Activated CD4-positive, CD25-positive, alpha-beta regulatory T cell treated with anti-CD3 and anti-CD28 coated beads, Interleukin-2, amount 50 U/mL, for 16 hours (primary cell): Measurements from ENCODE around the gene HRCT1.
"Not testable (repeated sequence)": the region's sequence is repeated elsewhere in the genome, so short reads cannot be mapped to it uniquely, and the experiment has no call there.

Experiments
- DNase-seq: peaks from one replicate; pipeline ENCODE4 v3.0.0-alpha.2; 2020; ENCODE audit warnings: low read depth, low spot score

HRCT1 gene

DNA sequence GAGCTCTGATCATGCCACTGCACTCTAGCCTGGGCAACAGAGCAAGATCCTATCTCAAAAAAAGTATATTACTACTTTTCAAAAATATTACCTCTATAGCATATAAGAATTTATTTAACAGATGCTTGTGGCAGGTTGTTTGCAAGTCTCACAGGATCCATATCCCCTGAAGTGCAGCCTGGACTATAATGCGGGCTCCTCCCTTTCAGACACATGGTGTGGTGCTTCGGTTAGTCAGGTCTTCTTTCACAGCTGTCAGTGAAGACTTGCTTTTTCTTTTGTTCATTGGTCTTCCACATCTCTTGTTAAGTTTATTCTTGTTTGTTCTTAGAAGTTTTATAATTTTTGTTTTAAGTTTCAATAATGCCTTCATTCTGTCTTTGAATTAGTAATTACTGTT is 9.4 kb upstream of the HRCT1 start:
- no peak for DNase-seq

DNA sequence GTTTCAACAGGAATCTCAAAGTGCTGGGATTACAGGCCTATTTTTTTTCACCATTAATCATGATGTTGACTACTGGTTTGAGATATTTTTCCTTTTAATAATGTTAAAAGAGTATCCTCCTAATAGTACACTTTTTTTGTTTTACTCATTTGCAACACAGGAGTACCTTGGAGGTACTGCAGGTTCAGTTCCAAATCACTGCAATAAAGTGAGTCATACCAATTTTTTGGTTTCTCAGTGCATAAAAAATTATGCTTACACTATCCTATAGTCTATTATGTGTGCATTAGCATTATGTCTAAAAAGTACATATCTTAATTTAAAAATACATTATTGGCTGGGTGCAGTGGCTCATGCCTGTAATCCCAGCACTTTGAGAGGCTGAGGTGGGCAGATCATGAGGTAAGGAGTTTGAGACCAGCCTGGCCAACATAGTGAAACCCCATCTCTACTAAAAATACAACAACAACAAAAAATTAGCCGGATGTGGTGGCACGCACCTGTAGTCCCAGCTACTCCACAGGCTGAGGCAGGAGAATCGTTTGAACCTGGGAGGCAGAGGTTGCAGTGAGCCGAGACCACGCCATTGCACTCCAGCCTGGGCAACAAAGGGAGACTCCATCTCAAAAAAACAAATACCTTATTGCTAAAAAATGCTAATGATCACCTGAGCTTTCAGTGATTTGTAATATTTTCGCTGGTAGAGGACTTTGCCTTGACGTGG is 8.5 kb upstream of the HRCT1 start:
- DNase-seq = not testable (repeated sequence)

DNA sequence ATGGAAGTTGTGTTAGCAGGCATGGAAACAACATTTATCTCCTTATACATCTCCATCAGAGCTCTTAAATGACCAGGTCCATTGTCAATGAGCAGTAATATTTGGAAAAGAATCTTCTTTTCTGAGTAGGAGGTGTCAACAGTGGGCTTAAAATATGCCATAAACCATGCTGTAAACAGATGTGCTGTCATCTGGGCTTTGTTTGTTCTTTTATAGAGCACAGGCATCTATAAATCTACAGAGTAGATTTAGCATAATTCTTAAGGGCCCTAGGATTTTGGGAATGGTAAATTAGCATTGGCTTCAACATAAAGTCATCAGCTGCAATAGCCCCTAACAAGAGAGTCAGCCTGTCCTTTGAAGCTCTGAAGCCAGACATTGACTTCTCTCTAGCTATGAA is 7.7 kb upstream of the HRCT1 start:
- DNase-seq = no peak

DNA sequence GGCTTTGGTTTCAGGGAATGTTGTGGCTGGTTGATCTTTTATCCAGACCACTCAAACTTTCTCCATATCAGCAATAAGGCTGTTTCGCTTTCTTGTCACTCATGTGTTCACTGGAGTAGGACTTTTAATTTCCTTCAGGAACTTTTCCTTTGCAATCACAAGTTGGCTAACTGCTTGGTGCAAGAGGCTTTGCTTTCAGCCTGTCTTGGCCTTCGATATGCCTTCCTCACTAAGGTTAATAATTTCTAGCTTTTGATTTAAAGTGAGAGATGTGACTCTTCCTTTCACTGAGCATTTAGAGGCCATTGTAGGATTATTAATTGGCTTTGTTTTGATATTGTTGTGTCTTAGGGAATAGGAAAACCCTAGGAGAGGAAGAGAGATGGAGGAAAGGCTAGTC is 7.0 kb upstream of the HRCT1 start:
- no peak for DNase-seq

DNA sequence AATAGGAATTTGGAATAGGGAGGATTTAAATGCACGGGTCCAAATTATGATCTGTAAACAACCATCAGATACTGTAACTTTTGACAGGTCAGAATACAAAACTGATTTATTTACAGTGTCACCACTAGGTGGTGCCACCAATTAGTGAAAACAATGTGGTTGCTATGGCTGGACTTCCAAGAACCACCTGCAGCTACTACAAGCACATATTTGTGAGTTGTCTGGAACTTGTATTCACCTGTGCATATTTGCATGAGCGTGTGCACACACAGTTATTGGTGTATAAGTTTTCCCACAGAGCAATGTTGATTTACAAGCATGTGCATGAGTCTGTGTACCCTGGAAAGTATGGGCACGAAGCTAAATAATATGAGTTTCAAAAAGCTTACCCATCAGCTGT is 3.0 kb upstream of the HRCT1 start:
- no peak for DNase-seq

DNA sequence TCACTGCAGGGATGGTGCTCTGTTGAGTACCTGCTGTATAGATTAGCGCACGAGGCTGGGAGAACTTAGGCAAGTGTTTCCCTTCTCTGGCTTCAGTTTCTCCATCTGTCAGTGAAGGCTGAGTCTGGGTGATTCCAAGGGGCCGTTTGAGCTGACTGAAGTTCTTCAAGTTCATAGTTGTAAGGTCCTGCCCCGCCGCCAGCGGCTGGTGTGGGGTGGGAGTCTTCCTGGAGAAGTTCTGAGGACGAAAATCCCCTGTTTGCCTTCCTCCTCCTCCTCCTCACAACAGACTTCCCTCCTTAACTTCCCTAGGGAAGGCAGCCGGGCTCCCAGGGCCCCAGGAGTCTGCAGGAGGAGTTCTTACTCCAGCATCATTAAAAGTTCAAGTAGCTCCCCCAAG is 1.7 kb upstream of the HRCT1 start:
- no peak for DNase-seq

DNA sequence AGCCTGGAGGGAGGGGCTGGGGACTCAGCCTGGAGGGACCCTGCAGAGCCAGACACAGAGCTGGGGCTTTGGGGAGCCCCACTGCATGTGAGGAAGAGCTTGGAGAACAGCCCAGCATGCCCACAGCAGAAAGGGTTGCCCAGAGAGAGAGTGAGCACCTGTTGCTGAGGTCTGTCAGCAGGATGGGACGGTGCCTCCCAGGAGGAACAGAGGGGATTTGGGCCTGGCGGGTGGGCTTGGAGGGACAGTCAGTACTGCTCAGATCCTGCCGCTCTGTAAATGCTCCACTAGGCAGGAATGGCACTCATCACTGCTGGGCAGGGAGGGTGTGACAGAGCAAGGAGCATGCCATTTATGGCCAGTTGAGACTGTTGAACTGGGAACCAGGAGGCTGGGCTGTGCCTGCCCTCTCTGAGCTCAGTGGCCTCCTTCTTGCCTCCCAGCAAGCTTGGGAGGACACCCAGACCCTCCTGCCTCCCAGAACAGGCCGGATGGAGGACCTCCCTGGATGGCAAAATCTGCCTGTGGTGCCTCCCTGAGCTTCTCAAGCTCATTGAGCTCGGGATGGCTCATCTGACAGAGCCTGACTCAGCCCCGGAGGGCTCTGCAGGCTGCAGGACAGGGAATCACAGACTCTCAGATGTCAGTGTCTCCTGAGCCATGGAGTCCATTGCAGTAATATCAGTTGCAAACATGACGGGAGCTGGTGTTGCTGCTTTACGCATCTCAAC is 786 bp upstream of the HRCT1 start:
- no peak for DNase-seq

DNA sequence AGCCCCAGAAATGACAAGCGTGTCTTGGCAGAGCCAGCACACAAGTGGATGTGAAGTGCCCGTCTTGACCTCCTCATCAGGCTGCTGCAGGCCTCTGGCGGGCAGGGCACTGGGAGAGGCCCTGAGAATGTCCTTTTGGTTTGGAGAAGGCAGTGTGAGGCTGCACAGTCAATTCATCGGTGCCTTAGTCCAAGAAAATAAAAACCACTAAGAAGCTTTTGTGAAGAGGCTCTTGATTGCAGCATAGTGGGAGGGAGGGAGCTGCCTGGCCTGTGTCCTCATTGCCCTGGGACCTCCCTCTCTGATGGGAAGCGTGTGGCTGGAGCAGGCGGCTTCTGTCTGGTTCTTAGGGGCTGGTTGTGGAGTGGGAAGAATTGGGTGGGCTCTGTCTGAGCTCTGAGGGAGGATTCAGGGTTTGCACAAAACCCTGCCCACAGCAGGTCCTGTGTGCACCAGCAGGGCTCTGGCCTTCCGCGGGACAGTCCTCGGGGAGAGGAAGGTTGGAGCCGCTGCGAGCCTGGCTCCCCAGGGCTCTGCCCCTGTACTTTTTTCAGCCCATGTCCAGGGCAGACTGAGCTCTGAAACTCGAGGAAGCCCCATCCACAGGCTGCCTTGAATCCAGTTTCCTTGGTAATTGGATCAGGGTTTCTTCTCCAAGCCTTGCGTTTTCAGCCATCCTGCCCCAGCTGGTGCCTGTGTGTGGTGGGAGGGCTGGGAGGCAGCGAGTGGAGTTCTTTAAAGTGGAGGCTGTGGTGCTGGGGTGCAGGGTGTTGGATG is 1.1 kb downstream of the HRCT1 start:
- DNase-seq = no peak

DNA sequence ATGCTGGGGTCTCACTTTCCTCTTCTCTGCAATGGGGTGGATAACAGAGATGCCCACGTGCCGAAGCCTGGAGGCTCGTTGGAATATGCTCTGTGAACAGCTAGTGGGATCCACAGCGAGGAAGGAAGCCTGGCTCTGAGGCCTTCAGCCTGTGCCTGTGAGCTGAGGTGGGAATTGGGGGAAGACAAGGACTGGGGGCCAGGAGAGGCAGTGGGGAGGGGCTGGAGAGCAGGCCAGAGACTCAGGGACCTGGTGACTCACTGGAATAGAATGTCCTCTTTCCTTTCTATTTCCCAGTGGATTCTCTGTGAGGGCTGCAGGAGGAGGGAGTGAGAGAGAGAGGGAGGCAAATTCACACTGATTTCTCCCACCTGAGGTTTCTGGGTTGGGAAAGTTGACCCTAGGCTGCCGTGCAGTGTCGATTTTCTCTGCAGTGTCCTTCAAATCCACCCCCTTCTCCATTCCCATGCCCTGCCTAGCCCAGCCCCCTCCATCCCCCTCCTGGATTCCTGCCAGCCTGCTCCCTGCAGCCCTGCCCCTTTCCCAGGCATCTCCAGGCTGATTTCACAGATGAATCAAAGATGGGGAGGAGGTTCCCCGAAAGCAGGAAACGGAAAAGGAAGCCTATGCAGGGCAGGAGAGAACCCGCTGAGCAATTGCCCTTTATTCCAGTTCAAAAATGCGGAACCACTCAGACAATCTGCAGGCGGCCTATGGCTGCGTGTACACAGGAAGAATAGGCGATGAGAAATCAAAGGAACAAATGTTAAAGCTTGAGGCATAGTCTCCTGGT is 1.9 kb downstream of the HRCT1 start:
- DNase-seq = no peak

DNA sequence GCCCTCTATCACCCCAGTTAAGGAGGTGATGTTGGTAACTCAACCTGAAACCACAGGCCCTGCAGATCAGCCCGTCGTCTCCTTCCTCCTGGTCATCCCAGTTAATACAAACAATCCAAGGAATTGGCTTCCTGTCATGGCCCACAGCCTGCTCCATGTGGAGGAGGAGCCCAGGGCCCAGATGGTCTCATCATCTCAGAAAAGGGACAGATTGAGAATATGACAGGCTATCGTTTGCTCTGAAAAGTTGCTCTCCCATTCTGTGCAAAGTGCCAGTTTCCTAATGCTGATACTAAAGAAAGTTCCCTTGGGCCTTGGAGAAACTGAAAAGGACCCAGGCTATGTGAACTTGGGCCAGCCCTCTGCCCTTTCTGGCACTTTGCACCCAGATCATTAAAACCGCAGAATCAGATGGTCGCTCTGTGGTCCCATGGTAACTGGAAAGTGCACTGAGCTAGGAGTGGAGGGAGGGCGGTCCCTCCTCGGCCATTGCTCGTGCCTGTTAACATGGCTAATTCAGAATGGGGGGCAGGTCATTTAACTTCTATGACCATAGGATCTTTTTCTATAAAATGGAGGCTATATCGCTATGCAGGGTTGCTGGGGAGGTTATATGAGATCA is 2.6 kb downstream of the HRCT1 start:
- no peak for DNase-seq

DNA sequence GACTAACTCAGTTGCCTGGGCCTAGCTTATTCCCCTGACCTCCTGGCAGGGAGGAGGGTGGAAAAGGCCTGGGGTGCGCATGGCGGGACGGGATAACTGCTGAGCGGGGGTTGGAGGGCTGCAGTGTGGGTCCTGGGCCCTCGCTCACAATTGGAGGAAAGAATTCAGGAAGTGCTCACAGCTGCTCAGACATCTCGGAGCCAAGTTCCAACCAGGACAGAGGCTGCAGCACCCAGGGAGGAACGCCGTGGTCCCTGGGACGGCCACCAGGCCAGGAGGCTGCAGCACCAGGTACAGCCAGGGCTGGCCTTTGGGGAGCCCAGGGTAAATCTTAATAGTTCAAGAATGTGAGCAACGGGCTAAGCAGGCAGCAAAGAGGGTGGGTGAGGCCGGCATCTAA is 3.3 kb downstream of the HRCT1 start, which contains the start of gene SPAAR:
Gene SPAAR (plus strand): TSS at position 217 of the 400 bp plus-strand sequence. CDS start 974 bp downstream, outside the sequence.
- DNase-seq = no peak

DNA sequence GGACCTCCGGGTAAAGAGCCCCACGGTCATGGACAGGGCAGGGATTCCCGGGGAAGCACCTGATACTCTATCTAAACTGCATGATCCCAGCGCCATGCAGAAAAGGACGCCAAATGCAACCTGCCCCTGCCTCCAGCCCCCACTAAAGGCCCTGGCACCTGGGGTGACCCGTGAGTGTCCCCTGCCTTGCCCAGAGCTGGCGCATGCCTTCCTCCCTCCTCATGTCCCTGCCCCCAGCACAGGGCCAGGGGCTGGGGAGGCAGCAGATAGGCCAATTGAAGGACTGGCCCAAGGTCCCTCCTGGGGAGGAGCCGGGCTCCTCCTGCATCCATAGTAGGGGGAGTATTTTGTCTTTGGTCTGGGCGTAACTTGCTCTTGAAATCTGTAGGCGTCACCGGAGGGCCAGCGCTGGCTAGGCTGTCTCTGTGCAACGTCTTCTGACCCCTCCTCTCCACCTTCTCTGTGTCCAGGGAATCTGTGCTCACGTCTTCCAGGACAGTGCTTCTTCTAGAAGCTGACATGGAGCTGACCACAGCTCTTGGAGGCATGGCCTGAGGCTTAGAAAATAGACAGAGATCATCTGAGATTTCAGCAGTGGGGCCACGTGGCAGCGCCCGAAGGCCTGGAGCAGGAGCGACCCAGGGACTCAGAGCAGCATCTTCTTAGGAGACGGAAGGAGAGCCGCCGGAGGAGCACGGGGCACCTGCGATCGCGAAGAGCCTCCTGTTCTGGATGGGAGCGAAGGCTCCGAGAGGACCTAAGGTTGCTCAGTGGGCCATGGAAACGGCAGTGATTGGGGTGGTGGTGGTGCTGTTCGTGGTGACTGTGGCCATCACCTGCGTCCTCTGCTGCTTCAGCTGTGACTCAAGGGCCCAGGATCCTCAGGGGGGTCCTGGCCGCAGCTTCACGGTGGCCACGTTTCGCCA is 3.9 kb downstream of the HRCT1 start:
- DNase-seq = no peak

DNA sequence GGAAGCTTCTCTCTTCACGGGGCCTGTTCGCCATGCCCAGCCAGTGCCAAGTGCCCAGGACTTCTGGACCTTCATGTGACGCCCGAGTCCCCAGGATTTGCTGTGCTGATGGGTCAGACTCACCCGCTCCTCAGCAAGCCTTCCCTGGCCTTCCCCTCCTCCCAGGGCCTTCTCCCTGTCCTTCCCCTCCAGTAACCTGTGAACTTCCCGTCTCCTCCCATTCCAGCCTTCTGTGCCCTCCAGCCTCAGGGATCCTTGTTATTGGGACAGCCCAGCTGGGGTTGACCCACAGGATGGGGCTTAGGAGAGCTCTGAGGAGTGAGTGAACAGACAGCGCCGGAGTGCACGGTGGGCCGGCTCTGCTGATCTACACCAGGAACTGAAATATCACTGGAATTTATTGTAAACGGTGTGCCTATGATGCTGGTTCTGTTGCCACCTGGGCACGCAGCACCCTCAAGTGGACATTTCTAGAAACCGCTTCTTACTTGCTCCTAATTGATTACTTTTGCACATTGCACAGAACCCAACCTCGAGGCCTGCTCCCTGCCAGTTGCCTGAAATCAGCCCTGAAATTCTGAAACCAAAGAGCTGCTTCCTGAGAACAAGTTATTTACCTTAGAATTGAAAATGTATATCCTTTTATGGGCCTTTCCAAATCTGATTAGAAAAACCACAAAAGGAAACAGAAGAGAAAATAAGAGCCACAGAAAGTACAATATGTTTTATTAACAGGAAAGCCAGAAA is 4.8 kb downstream of the HRCT1 start:
- DNase-seq = no peak

DNA sequence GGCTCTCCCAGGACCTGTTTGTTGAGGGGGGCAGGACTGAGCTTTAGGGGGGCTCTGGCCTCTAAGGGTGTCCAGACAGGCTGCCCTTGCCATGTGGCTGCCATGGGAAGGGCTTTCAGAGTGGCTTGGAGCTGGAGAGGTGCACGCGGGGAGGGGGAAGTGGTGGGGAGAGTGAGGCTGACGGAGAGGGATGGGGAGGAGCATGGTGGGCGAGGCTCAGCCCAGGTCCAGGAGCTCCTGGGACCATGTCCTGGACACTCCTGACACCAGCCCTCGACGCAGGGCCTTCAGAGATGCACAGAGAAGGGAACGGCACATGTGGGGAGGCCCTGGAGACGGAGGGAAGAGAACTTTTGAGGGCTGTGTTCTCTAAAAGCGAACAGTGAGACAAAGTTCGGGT is 5.7 kb downstream of the HRCT1 start:
- no peak for DNase-seq

DNA sequence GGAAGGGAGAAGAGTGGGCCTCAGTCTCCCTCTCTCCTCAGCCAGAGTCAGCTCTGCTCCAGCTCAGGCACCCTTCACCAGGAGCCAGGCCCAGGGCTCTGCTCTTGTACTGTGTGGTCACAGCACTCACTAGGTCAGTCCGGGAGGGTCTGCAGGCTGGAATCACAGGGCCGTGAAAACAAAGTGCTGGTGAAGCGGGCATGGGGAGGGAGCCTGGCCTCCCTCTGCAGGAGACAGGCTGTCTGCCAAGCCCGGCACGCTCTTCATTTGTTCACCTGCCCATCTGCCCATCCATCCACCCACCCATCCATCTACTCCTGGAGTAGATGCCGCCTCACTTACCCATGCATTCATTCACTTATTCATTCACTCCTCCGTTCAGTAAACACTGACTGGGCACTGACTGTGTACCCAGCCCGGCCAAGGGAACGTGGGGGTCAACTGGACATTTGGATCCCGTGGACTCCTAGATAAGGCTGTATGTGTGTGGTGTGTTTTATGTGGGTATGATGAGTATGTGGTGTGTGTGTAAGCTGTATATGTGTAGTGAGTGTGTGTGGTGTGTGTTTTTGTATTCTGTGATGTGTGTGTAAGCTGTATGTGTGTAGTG is 6.9 kb downstream of the HRCT1 start:
- DNase-seq = no peak

DNA sequence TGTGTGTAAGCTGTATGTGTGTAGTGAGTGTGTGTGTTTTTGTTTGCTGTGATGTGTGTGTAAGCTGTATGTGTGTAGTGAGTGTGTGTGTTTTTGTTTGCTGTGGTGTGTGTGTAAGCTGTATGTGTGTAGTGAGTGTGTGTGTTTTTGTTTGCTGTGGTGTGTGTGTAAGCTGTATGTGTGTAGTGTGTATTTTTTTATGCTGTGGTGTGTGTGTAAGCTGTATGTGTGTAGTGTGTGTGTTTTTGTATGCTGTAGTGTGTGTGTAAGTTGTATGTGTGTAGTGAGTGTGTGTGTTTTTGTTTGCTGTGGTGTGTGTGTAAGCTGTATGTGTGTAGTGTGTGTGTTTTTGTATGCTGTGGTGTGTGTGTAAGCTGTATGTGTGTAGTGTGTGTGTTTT is 7.4 kb downstream of the HRCT1 start:
- not testable (repeated sequence) for DNase-seq

DNA sequence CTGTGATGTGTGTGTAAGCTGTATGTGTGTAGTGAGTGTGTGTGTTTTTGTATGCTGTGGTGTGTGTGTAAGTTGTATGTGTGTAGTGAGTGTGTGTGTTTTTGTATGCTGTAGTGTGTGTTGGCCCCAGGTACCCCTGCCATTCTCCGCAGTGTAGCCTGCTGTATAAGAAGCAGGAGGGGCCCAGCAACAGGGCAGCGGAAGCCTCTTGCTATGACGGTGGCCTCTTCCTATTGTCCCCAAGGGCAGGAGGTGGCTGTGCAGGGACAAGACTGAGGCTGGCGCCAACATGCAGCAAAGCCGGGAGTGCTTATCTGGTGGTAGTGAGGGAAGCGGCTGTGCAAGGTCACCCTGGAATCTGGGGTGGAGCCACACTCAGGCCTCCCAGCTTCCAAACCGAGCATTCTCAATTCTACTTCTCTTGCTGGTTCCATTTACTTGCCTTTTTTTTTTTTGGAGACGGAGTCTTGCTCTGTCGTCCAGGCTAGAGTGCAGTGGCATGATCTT is 8.4 kb downstream of the HRCT1 start:
- no peak for DNase-seq

DNA sequence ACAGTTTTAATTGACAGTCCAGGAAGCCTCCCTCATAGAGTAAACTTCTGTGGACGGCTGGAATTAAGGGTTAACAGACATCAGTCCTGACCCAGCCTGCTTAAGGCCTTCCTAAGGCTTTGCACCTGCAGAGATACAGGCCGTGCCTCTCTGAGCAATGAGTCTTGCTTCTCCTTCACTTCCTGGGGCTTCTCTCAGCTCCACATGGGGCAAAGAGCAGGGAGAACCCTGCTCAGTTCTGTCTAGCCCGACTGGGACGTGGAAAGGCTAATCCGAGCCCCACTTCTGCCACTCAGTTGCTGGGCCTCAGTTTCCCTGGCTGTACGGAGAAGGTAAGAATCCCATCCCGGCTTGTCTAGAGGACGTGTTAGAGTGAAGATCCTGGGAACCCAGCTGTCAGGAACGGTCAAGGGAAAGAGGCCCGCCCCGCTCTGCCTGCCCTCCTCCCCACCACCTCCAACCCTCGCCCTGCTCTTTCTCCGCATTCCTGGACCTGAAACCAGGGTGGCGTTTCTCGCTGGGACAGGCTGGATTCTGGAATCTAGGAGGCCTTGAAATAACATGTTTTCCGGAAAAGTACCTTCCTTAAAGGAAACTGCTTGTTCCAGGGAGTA is 9.8 kb downstream of the HRCT1 start:
- DNase-seq = no peak
